D721Med (cell line): ENCODE data around the gene WNT1.
A peak's percentile ranks its signal among the peaks of the same experiment; 100 is the strongest.

Experiments
- DNase-seq: peaks from one replicate; pipeline ENCODE4 v3.0.0; 2011; ENCODE audit warnings: low spot score; ENCODE audit not compliant: insufficient read length
- FAIRE-seq: peaks from 2 replicates; lab custom pipeline; 2011; peaks lifted over from hg19 to GRCh38; lab: Jason Lieb, UNC
- CTCF ChIP-seq: IDR thresholded peaks from 2 replicates; pipeline ENCODE4 v1.5.1; 2012; ENCODE audit warnings: mild to moderate bottlenecking, control low read depth; ENCODE audit not compliant: insufficient read depth; ENCODE audit errors: missing control alignments

WNT1 gene

GRCh38 chr12:48969160-48969771 lies 8.9 kb upstream of the WNT1 start:
- no peak for DNase-seq
- no peak for FAIRE-seq
- no peak for TF ChIP-seq CTCF

- no peak for FAIRE-seq
- no peak for TF ChIP-seq CTCF
- DNase-seq: no peak
Measured at GRCh38 chr12:48969833-48970701, 8.1 kb upstream of the WNT1 start.

GRCh38 chr12:48970702-48971334 lies 7.3 kb upstream of the WNT1 start:
- no peak for TF ChIP-seq CTCF
- no peak for DNase-seq
- no peak for FAIRE-seq

GRCh38 chr12:48972213-48972951 lies 5.7 kb upstream of the WNT1 start:
- TF ChIP-seq CTCF: no peak
- no peak for FAIRE-seq
- no peak for DNase-seq

GRCh38 chr12:48972952-48973483 lies 5.1 kb upstream of the WNT1 start:
- DNase-seq: no peak
- FAIRE-seq: no peak
- no peak for TF ChIP-seq CTCF

- TF ChIP-seq CTCF: no peak
- no peak for FAIRE-seq
- DNase-seq: peak; percentile 19
Measured at GRCh38 chr12:48973531-48973930, 4.6 kb upstream of the WNT1 start.
